NCI-H748 treated with DMSO at 0.1 percent for 48 hours (cell line): ENCODE measurements around the gene TJP3.
"Not testable (repeated sequence)": the region's sequence is repeated elsewhere in the genome, so short reads cannot be mapped to it uniquely, and the experiment has no call there.

Source experiments
- DNase-seq: peaks from one replicate; lab custom pipeline; 2025; lab: John Stamatoyannopoulos, UW

The TJP3 gene

GRCh38 chr19:3708207-3708931 lies at the start of gene TJP3:
Gene TJP3, plus strand, starts transcription at chr19:3708384. Its CDS starts 20,049 bp downstream, at chr19:3728433.
- no peak for DNase-seq

- no peak for DNase-seq
These were observed 49.1 kb upstream of the TJP3 start for GRCh38 chr19:3658870-3659745.

GRCh38 chr19:3659746-3660112 lies 48.5 kb upstream of the TJP3 start:
- DNase-seq = no peak

GRCh38 chr19:3660493-3661219 lies 47.5 kb upstream of the TJP3 start:
- no peak for DNase-seq

GRCh38 chr19:3661284-3662238 lies 46.6 kb upstream of the TJP3 start:
- no peak for DNase-seq

- DNase-seq = no peak
These were observed 44.3 kb upstream of the TJP3 start for GRCh38 chr19:3663838-3664237.

GRCh38 chr19:3664879-3665642 lies 43.1 kb upstream of the TJP3 start:
- no peak for DNase-seq

GRCh38 chr19:3665681-3666544 lies 42.3 kb upstream of the TJP3 start:
- no peak for DNase-seq

- DNase-seq = not testable (repeated sequence)
These were observed 41.7 kb upstream of the TJP3 start for GRCh38 chr19:3666545-3666856.

- DNase-seq = no peak
These were observed 41.0 kb upstream of the TJP3 start for GRCh38 chr19:3667037-3667638.

- no peak for DNase-seq
These were observed 40.4 kb upstream of the TJP3 start for GRCh38 chr19:3667766-3668165.

GRCh38 chr19:3668331-3669081 lies 39.7 kb upstream of the TJP3 start:
- DNase-seq = no peak

GRCh38 chr19:3669082-3669946 lies 38.9 kb upstream of the TJP3 start:
- DNase-seq = no peak

- DNase-seq = no peak
These were observed 38.0 kb upstream of the TJP3 start for GRCh38 chr19:3669947-3670795.

- DNase-seq = no peak
These were observed 37.1 kb upstream of the TJP3 start for GRCh38 chr19:3670796-3671679.
